ES-I3 (cell line): ENCODE measurements around the gene LY6G6D.

ENCODE experiments used
- H3K36me3 ChIP-seq: 2 replicates; pipeline ENCODE4 v1.6.1; 2013; ENCODE audit warnings: mild to moderate bottlenecking, low read length, control low read depth, moderate library complexity; ENCODE audit not compliant: insufficient read depth
- H3K4me1 ChIP-seq: 2 replicates; pipeline ENCODE4 v1.6.1; 2013; ENCODE audit warnings: mild to moderate bottlenecking, control low read depth, low read length; ENCODE audit not compliant: insufficient read depth
- H3K9ac ChIP-seq: 2 replicates; pipeline ENCODE4 v1.6.1; 2013; ENCODE audit warnings: low read depth, mild to moderate bottlenecking, low read length, moderate library complexity
- H3K9me3 ChIP-seq: 2 replicates; pipeline ENCODE4 v1.6.1; 2013; ENCODE audit warnings: mild to moderate bottlenecking, low read length, moderate library complexity; ENCODE audit not compliant: control insufficient read depth, insufficient read depth

LY6G6D gene

DNA sequence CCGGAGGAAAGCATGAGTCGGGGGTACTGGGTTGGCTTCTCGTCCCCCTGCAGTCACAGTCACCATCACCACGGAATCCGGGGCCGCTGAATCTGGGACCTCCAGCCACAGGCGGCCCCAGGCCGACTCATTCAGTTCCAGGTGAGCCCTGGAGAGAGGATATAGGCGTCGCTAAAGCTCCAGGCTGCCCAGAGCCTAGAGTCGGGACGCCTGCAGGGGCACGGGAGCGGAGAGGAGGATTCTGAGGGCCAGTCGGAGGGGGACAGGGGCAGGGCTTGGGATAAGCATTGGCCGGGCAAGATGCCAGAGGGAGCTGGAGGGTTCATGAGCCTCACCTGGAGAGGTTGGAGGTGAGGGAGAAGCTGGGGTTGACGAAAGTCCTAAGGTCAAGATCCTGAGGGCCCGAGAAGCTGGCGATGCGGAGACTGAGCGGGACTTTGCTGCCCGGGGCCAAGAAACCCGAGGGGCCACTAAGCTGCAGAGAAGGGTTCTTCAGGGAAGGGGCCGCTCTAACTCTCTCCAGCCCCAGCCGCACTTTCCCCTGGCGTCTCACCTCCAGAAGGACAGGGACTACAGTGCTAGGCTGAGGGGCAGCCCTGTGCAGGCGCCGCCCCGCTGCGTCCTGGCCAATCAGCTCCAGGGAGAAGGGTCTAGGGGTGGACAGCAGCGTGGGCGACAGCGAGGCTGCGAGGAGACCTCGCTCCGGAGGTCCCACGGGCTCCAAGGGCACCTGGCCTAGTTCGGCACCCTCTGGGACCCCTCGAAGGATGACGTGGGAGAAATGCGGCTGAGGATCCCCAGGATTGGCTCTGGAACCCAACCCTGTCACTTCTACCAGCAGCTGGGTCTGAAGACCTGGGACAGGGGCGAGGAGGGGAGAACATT is 51.0 kb downstream of the LY6G6D start:
- peaks cover 6% of the 10 kb centered on the region for H3K4me1 ChIP-seq
- H3K36me3 ChIP-seq = no peaks in the 10 kb centered on the region; the same call in 1 of the 2 replicates
- H3K9ac ChIP-seq = peak overlapping the region; percentile 49; the same call in 1 of the 2 replicates
- no peaks in the 10 kb centered on the region for H3K9me3 ChIP-seq

DNA sequence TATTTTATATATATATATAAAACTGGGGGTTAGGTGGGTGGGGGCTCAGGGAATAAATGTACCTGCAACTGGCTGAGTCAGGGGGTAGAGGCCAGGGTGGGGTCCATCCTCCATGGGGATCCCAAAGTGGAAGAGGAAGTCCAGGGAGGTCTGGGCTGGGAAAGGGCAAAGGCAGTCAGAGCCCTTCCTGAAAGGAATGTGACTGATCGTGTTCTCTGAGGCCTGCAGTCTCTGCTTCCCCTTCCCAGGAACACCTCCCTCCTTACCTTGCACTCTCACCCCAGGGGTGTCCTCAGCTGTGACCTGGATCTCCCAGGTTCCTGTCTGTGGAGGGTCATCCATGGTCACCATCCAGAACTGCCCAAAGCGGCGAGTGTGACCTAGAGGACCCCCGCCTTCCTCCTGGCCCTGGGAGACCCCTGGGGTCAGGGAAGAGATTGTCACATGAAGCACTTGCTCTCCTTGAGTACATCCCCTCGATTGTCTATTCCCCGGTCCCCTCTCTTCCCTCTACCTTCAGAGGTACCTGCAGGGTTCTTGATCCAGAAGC is 52.0 kb downstream of the LY6G6D start:
- H3K9me3 ChIP-seq = no peaks in the 10 kb centered on the region
- H3K36me3 ChIP-seq = no peaks in the 10 kb centered on the region; the same call in 1 of the 2 replicates
- H3K9ac ChIP-seq = no peak overlapping the region
- H3K4me1 ChIP-seq = peaks cover 6% of the 10 kb centered on the region
